ENCODE measurements around the gene MAP4K3.
A peak's percentile ranks its signal among the peaks of the same experiment; 100 is the strongest.

MAP4K3 gene

DNA sequence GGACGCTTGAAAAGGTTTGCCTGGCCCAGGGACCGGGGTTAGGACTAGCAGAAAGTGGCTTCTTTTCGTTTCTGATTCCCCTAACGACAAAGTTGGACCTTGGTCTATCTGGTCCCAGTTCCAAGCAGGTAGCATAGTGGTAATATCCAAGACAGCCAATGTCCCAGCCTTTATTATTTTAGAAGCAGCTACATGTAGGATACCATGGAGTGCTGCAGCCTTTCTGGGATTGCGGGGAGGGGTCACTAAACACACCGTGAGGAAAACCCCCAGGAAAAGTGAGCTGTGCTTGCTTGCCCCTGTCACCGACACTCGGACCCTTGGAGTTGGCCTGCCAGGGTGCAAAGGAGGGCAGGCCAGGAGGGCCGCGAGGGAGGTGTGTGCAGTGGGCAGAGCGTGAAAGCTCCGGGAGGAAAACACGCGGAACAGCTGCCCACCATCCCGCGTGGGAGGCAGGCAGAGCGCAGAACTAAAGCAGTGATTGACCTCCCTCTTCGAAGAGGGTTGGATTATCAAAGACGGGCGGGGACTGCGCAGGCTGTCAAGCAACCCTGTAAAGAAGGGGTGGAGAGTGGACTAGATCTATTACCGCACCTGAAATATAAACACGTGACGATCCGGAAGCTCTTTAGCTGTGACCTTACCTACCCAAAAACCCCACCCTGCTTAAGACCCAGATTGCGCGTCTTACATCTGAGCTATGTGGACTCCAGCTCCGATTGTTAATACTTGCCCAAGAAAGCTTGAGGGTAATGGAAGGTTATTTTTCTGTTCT lies 624 bp upstream of the MAP4K3 start:
- H3K27ac Mint-ChIP-seq = no peak overlapping the region
- DNase-seq = peak; percentile 22

GRCh38 chr2:39435741-39436591 lies 1.1 kb downstream of the MAP4K3 start:
- Mint-ChIP-seq H3K9me3 (no peaks in the 10 kb centered on the region), H3K4me3 (peak overlapping the region; percentile 94), H3K4me1 (peaks cover 65% of the 10 kb centered on the region), H3K27ac (peak overlapping the region; percentile 93), H3K27me3 (ENCODE audit: low read depth, poor library complexity) (no peaks in the 10 kb centered on the region), H3K36me3 (ENCODE audit: low read depth) (no peaks in the 10 kb centered on the region)
- no peak for TF ChIP-seq CTCF (IDR thresholded peaks at IDR 0.05)
- DNase-seq = peak; percentile 5

More for the DNA sequence above, 624 bp upstream of the MAP4K3 start:
- Mint-ChIP-seq H3K4me1 (peaks cover 52% of the 10 kb centered on the region), H3K27me3 (ENCODE audit: low read depth, poor library complexity) (no peaks in the 10 kb centered on the region), H3K4me3 (peak overlapping the region; percentile 94), H3K9me3 (peaks cover 4% of the 10 kb centered on the region), H3K36me3 (ENCODE audit: low read depth) (peaks cover 5% of the 10 kb centered on the region)
- no peak for TF ChIP-seq CTCF (IDR thresholded peaks at IDR 0.05)

- H3K4me3 Mint-ChIP-seq = peak overlapping the region; percentile 94
- no peak for TF ChIP-seq CTCF (IDR thresholded peaks at IDR 0.05)
- no peaks in the 10 kb centered on the region for H3K36me3 Mint-ChIP-seq (ENCODE audit: low read depth)
- no peaks in the 10 kb centered on the region for H3K27me3 Mint-ChIP-seq (ENCODE audit: low read depth, poor library complexity)
- no peaks in the 10 kb centered on the region for H3K9me3 Mint-ChIP-seq
- peak; percentile 10 for DNase-seq
- peaks cover 65% of the 10 kb centered on the region for H3K4me1 Mint-ChIP-seq
- H3K27ac Mint-ChIP-seq = peak overlapping the region; percentile 52
Measured at GRCh38 chr2:39435234-39435633, 1.9 kb downstream of the MAP4K3 start.

GRCh38 chr2:39434233-39434897 lies 2.7 kb downstream of the MAP4K3 start:
- H3K4me3 Mint-ChIP-seq = peak overlapping the region; percentile 94
- H3K36me3 Mint-ChIP-seq (ENCODE audit: low read depth) = peaks cover 5% of the 10 kb centered on the region
- peaks cover 61% of the 10 kb centered on the region for H3K4me1 Mint-ChIP-seq
- no peaks in the 10 kb centered on the region for H3K27me3 Mint-ChIP-seq (ENCODE audit: low read depth, poor library complexity)
- no peaks in the 10 kb centered on the region for H3K9me3 Mint-ChIP-seq
- no peak for DNase-seq
- H3K27ac Mint-ChIP-seq = no peak overlapping the region
- TF ChIP-seq CTCF (IDR thresholded peaks at IDR 0.05) = no peak

DNA sequence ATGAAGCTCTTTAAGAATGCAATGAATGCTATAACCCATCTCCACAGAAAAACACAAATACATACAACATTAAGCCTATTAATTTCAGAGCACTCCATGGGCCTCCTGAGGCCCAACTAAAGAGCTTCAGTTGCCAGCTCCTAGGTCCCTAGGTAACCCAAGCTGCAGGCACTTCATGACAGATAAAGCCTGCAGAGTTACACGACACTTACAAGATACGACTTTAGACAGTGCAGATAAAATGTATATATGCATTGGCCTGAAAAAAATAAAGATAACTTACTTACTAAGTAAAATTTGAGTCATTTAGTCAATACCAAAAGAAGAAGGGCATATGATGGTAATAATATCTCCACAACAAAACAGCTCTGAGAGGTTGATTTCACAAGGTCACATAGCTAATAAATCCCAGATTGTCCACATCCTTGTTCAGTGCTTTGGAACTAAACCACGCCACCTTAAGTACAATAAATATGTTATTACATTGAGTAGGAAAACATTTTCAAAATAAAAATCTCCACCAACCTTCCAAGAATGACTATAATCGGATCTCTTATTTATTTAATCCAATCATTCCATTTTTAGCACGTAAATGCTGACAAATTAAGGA lies 3.4 kb downstream of the MAP4K3 start:
- Mint-ChIP-seq H3K4me1 (peaks cover 58% of the 10 kb centered on the region), H3K27me3 (ENCODE audit: low read depth, poor library complexity) (no peaks in the 10 kb centered on the region), H3K9me3 (no peaks in the 10 kb centered on the region), H3K27ac (no peak overlapping the region), H3K36me3 (ENCODE audit: low read depth) (peaks cover 5% of the 10 kb centered on the region), H3K4me3 (peak overlapping the region; percentile 51)
- TF ChIP-seq CTCF (IDR thresholded peaks at IDR 0.05) = no peak
- DNase-seq = no peak
